ENCODE results near the gene METTL8.
"Not testable (repeated sequence)": the region's sequence is repeated elsewhere in the genome, so short reads cannot be mapped to it uniquely, and the experiment has no call there.

The METTL8 gene

DNA sequence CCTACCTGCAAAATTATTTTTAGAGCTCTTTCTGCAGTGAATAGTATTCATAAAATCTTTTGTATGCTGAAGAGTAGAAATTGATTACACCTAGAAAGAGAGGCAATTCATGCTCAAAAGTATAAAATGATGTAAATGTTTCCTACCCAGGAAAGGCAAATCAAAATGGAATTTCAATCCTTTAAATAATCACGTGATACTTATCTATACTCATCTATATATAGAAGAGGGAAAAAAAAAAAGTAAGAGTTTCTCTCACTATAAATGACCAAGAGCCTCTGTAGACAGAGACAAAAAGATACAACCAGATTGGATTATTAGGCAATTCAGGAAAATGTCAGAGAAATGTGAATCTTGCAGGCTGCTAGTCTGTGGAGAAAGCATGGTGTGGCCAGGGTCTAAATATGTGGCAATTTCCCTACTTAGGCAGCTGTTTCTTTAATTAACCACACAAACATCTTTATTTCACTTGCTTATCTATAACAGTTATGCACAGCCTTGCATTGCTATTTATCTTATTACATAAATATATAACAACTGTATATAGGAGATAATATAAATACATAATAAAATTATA is 39.5 kb downstream of the METTL8 start:
- DNase-seq = no peak

DNA sequence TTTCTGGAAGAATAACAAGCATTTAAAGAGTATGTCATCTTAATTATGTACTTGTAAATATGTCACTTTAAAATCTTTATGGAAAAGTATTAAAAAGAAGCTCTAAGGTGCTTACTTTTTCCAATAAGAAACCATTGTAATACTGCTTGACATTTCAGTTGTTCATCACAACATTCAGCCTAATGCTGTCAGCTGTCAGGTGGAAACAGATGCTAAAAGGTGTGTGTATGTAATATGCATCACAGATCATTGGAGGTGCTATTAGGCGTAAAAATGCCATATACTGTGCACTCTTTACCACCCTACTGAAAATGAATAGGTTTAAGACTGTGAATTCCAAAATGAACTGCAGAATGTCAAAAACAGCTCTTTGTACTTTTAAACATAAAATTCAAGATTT is 40.3 kb downstream of the METTL8 start:
- no peak for DNase-seq

DNA sequence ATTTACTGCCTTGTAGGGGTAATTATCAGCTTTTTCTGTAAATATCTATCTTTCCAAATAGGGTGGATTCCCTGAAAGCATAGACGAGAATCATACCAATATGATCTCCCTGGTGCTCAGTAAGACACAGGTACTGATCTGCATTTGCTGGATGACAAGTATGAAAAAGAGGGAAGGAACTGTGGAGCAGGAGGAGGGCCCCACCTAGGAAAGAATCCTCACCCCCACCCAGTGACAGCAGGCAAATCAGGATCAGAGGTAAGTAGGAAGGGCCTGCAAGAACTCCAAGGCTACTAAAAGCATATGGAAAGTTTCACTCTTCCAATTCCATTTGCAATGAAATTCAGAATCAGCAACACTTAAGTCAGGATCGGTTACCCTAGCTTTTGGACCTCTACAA is 42.3 kb downstream of the METTL8 start:
- DNase-seq = no peak

DNA sequence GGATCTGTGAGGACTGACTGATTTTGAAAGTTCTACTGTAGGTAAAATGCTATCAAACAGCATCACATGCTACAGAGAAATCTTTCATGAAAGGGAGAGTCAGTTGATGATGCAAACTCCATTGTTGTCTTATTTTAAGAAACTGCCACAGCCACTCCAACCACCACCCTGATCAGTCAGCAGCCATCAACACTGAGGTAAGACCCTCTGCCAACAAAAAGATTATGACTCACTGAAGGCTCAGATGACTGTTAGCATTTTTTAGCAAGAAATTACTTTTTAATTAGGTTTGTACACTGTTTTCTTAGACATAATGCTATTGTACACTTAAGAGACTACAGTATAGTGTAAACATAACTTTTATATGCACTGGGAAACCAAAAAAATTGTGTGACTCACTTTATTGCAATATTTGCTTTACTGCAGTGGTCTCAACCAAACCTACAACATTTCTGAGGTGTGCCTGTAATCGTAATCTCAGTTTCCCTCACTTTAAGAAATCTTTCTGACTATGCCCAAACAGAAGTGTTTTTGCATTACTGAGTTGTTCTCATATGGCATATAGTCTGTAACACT is 42.8 kb downstream of the METTL8 start:
- no peak for DNase-seq

GRCh38 chr2:171389780-171390179 is 44.0 kb downstream of the METTL8 start:
- no peak for DNase-seq

- DNase-seq = no peak
Measured at GRCh38 chr2:171389325-171389724, 44.5 kb downstream of the METTL8 start.

GRCh38 chr2:171387052-171387451 is 46.7 kb downstream of the METTL8 start:
- no peak for DNase-seq

- no peak for DNase-seq
Measured at GRCh38 chr2:171386627-171387026, 47.2 kb downstream of the METTL8 start.

DNA sequence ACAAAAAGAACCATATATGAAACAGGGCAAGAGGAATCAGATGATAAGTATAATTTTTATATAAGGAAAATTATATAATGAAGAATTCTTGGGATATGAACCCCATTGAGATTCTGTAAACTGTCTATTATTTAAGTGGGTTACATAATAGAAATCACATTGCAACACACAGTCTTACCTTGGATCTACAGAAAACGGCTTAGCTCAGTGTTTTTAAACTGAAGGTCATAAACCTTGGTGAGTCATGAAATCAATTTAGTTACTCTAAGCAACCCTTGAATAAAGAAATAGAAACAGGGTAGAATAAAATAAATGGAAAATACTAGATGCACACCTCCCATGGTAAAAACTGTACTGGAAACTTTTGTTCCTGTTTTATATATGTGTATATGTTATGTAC is 50.7 kb downstream of the METTL8 start:
- no peak for DNase-seq

- not testable (repeated sequence) for DNase-seq
Measured at GRCh38 chr2:171382175-171382574, 51.6 kb downstream of the METTL8 start.

GRCh38 chr2:171377852-171378251 is 55.9 kb downstream of the METTL8 start:
- DNase-seq = not testable (repeated sequence)

DNA sequence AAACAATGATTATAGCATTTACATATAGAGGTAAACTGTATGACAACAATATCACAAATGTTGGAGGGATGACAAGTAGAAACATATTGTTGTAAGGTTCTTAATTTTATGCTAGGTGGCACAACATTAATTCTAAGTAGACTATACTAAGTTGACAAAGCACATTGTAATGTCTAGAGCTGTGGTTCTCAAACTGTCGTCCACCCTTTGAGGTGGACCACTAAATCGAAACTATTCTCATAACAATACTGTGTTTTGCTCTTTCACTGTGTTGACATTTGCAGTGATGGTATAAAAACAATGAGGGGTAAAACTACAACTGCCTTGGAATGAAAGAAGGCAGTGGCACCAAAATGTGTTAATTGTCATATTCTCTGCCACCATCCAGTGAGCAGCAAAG is 66.1 kb downstream of the METTL8 start:
- no peak for DNase-seq

GRCh38 chr2:171365778-171366177 is 68.0 kb downstream of the METTL8 start:
- no peak for DNase-seq

- DNase-seq = no peak
Measured at GRCh38 chr2:171365232-171365631, 68.6 kb downstream of the METTL8 start.

DNA sequence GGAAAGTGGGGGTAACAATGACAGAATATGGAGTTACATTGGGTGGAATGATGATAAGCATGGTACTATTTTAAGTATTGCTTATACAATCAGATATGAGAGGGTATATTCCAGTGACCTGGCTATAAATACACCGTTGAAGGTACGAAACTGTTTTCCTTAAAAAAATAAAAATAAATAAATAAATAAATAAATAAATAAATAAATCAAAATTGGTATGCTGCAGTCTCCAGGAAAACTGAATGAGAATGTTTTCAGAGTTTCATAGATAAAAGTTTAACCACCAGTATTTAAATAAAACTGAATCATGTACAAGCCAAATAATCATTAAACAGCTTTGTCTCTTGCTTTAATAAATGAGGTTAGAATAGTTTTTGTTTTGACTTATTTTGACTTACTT is 71.4 kb downstream of the METTL8 start:
- no peak for DNase-seq

DNA sequence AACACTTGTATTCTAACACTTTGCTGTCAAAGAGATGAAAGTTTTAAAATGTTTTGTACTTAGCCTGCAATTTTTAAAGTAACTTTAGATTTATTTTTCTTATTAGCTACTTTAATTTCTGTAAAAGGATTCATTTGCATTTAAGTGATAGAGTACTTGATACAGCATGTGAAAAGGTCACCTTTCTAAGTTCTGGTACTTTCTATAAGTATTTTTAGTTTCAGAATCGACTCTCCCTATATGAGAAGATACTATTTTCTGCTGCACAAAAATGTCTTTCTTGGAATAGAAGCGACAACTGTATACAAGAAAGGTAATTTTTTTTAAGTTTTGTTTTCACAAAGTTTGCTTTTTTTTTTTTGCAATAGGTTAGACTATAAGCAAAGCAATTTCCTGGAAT is 72.9 kb downstream of the METTL8 start:
- DNase-seq = no peak

GRCh38 chr2:171353746-171354145 is 80.0 kb downstream of the METTL8 start:
- DNase-seq = not testable (repeated sequence)

GRCh38 chr2:171348056-171348455 is 85.7 kb downstream of the METTL8 start:
- no peak for DNase-seq

DNA sequence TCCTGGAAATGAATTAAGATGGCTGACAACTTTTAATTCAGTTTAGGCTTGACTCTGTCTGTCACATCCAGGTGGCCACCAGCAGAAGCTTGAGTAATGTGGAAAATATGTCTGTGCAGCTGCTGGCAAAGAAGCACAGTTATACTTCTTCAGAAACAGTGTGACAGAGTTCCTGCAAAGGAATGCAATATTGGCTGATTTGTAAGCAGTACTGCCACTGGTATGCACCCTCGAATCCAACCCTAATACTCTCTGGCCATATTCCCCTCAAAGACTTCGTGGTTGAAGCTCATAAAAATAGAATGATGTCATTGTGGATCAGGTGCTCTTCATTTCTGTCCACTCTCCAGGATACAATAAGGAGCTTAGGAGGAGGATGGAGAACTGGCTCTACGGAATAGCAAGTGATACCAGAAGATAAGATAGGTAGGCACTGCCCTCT is 86.2 kb downstream of the METTL8 start:
- DNase-seq = no peak

DNA sequence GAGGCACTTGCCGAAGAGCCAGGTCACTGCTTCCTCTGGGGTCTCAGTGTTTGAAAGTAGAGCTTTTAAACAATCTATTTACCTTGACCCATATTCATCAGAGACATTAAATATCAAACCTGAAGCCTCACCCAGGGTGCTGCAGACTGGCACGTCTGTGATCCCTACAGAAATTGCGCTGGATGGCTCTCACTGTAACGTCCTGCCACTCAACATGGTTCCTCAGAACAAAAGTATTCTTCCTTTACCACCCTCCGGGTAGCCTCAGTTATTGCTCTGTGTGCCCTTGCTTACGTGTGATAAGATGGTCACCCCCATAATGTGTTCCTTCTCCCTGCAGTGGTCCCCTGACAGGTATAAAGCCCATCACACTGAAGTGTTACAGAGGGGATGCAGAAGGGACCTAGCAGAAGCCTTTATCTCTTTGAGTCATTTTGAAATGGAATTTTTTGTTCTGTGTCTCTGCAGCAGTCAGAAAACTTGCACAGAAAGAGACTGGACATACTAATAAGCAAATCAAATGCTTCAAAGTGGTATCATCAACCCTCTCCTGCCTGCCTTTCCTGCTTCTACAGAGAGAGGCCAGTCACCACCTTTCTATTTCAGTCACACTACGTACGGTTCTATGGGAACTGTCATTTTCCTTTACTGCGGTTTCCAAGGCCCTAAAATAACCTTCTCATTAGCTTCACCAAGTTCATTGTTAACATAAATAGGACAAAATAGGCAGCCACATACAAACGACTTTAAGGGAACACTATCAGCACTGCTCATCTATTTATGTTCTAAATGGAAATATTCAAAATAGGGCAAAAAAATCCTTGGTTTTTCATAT is 86.8 kb downstream of the METTL8 start:
- DNase-seq = no peak

DNA sequence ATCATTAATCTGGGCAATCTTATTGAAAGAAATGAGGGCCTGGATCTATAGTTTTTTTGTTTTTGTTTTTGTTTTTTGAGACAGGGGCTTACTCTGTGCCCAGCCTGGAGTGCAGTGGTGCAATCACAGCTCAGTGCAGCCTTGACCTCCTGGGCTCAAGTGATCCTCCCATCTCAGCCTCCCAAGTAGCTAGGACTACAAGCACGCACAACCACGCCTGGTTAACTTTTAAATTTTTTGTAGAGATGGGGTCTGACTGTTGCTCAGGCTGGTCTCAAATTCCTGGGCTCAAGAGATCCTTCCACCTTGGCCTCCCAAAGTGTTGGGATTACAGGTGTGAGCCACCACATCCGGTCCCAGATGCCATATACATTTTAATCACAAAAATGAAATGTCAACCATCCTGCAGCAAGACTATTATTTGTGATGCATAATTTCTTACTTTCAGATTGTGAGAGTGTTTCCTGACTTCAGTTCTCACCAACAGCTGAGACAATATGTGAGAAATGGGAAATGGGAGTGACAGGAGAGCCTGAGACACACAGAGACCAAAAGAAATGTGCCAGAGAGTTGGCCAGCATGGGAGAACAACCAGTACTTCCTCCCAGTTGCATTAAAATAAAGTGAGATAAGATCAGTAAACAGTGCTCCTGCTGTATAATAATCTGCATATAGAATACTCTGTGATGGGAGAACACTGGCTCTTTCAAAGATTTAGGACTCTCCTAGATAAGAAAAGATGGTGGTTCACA is 87.6 kb downstream of the METTL8 start:
- DNase-seq = no peak

- DNase-seq = no peak
Measured at GRCh38 chr2:171344182-171344581, 89.6 kb downstream of the METTL8 start.

DNA sequence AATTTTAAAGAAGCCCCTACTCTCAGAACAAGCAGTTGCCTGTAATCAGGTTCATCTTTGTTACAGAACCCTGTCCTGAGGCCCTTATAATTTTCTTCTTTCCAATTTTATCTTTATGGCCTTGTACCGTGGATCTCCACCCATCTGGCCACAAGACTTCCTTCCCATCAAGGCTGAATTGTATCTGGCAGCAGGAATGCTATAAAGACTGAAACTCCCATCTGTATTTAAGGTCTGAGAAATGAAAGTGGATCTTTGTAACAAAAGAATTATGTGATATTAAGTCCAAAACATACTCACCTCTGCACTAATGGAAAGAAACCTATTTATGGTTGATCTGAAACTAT is 91.8 kb downstream of the METTL8 start:
- DNase-seq = no peak
